NCI-H1436 treated with DMSO at 0.1 percent for 48 hours (cell line): Measurements from ENCODE around the gene SVIL.
"Not testable (repeated sequence)": the region's sequence is repeated elsewhere in the genome, so short reads cannot be mapped to it uniquely, and the experiment has no call there.

Experiments used
- DNase-seq: peaks from one replicate; lab custom pipeline; 2025; lab: John Stamatoyannopoulos, UW

Gene SVIL

DNA sequence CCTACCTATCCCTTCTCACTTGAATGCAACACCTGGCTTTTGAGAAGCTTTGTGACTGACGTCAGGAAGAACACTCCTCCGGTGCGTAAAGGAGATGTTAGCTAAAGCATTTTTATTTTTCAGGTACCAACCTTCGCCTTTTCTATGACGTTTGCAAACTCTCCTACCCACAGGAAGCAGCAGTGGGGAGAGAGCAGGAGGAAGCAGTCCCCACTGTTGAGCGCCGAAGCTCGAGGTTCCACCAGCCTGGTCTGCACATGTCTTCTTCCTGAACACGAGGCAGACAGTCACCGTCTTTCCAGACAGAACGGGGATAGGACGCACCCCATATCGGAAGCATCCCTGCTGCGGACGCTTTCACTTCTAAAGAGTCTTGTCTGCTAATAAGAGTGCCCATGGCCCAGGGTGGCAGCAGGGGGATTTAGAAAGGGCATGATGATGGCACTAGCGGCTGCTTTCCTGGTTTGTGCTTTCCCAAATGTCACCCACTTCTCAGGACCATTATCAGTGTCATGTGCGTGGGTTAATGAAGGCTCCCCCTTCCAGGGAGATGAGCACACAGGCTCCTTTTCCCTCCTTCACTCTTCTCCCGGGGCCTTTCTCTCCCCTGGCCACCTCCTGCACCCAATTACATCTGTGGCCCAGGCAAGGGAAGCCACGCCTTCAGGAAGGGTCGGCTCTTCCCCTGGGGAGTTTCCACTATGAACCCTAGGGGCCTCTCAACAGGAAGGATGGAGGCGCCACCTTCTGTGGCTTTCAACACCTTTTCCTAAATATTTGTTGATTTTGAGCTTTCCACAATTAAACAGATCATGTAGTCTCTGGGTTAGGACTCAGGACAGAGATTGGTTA is 147.5 kb downstream of the SVIL start:
- DNase-seq = not testable (repeated sequence)

DNA sequence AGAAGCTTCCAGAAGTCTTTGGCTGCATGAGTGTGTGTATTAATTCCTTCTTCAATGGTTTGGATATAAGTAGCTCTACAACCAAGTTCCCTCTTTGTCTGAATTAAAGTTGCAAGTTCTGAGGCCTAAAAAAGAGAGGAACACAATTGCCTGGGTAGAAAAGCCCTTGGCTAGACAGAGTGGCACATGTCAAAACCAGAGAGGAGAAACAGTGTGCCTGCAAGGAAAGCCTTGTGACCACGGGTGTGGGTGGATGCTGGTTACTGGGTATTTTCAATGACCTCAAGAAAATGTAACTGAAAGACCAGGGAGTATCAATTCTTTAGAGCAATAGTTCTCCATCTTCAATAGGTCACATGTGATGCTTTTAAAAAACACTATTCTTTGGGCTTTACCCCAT is 148.3 kb downstream of the SVIL start:
- DNase-seq = no peak

DNA sequence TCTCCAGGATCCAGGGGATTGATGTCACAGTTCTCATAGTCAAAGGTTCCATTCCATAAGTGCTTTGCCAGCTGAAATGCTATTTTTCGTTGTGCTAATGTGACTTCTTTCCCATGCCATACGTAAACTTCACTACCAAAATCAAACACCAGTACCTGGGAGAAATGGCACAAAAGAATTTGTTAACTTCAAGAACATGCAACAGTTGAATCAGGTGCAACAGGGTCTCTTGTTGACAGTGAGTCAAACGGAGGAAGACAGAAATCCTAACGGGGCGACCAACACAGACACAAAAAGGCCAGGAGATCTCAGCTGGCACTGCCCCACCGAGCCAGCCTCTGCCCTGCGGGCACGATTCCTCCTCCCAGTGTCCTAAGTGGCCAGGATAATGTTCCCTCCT is 150.1 kb downstream of the SVIL start:
- DNase-seq = not testable (repeated sequence)

DNA sequence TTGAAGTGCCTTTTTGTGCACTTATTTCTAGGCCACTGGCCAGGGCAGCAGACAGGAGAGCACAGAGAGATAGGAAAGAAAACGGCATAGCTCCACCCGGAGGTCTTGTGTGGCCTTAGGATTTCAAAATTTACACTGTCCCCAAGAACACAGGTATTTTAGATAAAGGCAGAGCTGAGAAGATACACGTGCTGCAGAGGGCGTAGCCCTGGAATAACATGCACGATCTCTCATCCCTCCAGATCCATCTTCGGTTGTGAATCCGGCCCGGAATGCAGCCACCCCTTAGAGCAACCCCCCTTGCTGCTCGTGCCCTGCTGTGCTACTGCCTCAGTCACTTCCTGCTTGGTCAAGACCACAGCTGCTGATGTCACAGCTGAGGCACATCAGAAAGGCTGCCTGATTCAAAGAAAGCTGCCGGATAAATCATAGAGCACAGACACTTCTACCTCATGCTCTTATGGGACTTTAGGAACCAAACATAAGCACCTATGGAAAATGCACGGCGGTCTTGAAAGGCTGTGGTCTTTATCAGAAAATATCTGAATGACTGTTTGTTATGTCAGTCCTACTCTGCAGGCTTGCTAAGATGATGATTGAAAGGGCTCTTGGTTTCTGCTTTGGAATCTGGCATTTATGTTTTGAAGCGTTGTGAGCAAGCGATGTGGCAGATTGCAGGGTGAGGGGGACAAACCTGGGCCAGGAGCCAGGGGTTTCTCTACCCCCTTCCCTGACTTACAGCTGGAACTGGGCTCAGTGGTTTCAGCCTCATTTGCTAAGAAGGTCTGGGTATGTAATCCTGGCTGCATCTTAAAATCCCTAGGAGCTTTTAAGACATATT is 152.0 kb downstream of the SVIL start:
- DNase-seq = no peak

DNA sequence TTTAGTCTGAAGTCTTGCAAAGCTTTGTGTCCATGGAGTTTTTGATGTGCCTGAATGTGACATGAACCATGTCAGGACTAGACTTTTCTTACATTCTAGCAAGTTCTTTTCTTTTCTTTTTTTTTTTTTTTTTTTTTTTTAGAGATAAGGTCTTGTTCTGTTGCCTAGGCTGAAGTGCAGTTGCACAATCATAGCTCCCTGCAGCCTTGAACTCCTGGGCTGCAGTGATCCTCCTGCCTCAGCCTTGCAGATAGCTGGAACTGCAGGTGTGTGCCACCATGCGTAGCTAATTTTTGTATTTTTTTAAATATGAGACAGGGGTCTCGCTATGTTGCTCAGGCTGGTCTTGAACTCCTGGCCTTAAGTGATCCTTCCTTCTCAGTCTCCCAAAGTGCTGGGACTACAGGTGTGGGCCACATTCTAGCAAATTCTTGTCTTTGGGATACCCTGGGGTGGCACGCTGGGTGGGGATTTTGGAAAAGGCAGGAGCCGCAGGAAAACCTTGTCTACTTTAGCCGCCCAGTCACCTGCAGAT is 152.8 kb downstream of the SVIL start:
- no peak for DNase-seq

DNA sequence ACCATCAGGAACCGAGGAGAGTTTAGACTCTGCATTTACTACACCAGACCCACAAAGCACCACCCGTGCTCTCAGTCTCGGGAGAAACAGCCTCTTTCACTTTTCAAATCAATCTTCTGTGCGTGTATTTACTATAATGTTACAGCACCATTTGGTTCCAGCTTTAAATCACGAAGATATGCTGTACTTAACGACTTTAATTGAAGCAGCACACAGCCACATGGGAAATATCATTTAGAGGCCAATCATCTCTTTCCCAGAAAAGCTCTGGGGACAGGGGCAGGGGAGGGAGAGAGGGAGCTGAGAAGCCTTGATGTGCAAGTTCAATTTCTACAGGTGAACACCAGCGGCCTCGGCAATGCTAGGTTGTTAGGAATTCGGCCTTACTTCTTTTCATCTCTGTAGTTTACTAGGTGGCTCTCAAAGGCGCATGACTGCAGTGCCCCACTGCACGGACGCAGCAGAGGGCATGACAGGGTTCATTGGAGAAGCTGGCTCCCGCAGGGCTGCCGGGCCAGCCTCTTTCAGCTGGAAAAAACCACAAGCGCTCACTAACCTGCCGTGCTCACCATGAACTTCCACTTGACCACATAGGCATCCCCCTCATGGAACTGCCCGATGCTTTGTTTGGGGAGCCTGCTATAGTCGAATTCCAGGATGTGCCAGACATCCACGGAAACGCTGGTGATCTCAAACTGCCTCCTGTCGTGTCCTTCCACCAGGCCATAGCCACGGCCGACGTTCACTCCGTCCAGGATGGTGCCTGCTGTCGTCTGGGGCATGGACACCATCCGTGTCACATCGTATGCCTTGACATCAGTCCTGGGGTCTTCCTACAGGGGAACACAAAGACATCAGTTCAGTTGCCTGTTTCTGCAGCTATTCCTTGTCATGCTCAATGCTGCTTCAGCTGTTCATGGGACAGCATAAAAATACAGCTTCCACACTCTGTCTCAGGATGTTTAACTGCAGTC is 154.5 kb downstream of the SVIL start:
- DNase-seq = peak; percentile 52

DNA sequence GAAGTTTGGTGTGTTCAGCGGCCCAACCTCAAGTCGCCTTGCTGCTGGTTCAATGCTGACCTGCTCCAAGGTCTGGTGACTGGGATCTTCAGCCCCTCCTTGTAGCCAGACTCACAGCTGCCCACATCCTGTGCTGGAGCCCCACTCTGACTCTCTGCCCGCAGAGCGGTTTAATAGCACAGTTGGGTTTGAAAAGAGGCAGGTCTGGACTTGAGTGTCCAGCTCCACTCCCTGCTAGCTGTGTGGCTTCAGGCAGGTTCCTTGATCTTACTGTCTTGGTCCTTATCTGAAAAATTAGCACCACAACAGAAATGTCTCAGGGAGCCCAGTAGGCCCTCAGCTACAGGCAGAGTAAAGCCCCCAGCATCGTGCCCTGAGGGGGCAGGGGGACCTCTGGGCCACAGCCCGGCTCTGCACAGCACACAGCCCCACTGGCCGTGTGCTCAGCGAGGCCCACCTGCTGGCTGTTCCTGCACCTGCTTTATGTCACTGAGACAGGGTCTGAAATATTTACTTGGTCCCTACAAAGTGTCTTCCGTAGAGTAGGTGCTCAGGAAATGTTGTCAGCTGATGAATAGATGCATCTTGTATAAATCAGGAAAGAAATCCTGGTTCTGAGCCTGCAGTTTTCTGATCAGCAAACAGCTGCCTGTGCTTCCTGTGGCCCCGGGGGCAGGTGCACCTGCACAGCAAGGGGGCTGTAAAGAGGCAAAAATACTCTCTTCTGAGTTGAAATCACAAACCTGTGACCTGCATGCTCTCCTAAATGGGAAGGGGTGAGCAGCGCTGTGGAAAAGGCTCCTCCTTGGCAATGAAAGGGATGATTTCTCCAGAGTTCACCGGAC is 155.5 kb downstream of the SVIL start:
- no peak for DNase-seq

DNA sequence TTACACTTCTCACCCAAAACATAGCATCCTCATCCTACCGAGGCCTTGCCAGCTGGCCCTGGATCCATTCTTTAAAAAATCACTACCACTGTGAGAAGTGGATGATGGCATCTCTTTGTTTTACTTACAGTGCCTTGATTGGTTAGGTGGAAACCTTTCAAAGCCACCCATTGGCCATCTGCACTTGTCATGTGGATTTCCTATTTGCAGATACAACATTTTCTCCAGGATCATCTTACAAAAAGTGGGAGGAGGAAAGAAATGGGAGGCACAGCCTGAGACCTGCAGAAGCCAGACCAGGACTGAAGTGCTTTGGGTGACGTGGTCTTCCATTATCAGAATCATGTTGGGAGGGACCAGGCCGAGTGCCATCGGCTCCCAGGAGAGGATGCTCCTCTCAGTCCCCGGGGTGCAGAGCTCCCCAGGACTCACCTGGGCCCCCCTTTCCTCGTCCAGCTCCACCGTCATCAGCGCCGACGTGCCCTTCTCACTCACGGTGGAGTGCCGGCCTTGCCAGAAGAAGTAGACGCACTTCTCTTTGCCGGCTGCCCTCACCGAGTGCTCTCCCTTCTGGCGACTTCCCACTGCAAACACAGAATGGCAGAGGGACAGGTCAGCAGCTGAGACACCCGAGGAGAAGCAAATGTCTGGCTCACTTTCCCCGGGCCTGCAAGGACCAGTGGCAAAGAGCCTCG is 161.2 kb downstream of the SVIL start:
- no peak for DNase-seq

DNA sequence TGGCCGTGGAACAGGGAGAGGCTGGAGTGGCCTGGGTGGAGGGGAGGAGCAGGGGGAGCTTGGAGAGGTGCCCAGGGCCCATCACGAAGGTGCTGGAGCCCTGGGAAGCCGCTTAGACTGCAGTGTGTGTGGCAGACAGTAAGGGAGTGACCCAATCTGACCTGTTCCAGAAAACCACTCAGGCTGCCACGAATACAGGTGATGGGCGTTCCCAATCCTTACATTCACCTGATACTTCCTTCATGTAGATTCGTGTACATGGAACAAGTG is 161.7 kb downstream of the SVIL start:
- DNase-seq = no peak

DNA sequence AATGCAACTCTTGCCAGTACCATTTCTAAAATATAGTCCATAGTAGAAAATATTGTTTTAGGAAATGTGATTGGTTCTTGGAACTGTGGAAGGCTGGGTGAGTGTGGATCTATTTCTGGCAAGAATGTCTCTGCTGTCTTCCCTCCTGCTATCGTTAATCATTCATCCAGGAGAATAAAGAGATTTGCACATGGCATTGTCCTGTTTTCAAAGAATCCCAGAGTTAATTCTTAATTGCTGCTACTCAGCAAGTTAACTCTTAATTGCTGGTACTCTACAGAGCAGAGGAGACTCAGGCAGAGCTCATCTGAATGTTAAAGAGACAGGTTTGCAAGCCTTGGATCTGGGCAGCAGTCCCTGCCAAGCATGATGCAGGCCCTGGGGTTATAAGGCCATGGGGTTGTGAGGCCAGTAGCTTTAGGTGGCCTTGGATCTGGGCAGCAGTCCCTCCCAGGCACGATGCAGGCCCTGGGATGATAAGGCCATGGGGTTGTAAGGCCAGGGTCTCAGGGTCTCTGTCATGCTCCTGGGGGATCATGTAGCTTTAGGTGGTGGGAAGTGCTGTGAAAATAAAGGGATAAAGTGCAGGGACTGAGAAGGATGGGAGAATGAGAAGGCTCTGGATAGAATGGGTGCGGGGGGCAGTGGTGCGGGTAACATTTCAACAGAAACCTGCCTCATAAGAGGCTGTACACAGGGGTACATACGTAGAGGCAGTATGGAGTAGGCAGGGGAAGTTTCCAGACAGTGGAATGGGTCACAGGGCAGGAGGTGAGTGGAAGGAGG is 162.3 kb downstream of the SVIL start:
- no peak for DNase-seq

DNA sequence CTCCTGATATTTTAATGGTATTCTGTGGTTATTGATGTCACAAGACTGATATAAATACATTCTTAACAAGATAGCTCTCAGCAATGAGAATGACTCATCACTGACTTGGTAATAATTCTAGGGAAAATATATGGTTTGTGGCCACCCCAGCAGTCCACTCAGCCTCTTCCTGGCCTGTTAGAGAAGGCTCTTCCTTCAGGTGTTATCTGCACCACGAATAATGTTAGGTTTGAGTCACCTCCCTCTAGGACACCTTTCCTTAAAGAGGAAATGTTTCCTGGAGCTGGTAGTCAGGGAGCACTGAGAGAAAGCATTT is 163.3 kb downstream of the SVIL start:
- no peak for DNase-seq

DNA sequence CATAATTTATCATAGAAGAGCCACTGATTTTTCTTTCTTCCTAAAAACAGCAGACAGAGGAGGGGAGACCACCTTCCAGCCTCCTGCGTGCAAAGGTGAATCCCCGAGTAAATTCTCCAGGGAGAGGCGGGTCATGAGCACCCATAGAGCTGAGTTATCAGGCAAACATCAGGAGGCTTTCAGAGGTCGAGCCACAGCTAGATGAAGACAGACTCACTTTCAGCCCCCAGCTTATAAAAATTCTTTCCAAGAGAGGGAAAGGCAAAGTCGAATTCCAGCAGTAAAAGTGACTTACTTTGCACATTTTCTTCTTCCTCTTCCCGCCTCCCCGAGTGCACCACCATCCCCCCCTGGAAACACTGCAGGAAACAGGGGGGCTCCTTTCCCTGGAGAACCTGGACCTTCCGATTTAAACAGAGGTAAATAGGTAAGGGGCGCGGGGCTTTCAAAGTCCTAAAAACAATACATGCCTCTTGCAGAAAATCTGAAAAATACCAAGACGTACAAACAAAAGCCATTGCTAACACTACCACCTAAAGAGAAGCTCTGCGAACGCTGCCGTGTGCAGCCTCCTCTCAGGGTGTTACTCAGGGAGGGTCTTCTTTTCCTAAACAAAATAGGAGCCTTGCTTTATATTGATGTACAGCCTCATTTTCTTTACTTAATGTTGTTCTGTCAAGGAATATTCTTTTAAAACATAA is 163.8 kb downstream of the SVIL start:
- DNase-seq = no peak

DNA sequence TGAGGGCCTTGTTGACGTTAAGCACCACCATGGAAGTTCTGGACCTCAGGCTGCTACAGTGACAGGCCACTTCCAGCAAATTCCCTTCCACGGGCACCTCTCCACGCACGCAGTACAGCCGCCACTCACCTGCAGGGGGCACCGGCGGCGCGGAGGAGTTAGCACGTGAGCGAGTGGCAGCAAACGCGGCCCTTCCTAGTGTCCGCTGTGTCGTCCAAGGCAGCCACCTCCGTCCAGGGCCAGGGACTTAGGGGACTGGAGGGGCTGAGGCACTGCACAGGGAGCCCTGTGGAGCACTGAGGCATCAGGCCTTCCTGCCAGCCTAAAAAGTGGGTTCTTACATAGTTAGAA is 164.4 kb downstream of the SVIL start:
- DNase-seq = no peak

DNA sequence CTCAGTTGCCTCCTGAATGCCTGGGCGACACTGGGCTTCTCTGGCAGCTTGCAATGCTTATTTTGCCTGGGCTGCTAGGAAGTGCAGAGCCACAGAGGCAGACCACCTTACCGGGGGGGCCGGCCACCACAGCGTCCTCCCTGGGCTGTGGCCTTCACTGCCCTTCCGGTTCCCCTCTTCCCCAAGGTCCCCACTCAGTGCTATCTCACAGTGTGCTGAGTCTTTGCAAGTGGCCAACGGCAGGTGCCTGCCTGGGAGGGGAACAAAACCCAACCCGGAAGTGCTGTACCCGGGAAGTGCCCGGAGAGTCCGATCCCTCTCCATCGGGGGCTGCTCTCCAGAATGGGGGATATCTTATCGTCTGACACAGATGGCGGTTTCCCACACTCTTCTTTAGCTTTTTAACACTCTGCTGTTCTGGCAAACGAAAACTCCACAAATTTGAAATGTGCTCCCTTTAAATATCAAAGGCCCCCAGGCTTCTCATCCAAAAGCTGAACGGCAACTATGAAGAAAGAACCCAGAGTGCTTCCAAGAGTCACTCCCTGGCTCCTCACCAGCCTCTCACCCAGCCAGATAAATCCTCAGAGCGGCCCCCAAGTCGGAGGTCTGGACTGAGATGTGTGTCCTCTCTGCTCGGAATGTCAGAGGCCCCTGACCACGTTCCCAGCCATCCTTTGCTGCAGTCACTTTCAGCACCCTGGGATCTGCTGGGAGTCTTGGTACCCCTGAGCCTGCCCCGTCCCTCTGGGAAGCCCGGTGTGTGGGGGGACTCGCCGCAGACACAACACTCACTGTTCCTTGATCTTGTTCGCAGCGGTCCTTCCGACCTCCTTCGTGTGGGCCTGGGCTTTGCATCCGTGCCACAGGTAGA is 165.1 kb downstream of the SVIL start:
- no peak for DNase-seq

DNA sequence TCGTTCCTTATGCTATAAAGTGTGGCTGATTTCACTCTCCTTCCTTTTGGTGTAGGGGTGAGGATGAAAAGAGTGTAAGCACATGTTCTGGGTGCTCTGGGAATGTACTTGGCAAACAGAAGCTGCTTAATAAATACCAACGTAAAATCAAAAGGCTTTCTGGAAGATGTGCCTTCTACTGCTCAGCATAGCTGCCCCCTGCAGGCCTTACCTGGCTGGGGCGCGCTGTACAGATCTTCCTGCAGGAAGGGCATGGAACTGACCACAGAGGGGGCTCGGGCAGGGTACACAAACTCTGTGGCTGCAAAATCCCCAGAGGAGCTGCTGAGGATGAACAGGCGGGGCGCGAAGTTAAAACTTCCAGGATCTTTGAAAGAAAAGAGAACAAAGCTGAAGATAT is 169.4 kb downstream of the SVIL start:
- DNase-seq = no peak

DNA sequence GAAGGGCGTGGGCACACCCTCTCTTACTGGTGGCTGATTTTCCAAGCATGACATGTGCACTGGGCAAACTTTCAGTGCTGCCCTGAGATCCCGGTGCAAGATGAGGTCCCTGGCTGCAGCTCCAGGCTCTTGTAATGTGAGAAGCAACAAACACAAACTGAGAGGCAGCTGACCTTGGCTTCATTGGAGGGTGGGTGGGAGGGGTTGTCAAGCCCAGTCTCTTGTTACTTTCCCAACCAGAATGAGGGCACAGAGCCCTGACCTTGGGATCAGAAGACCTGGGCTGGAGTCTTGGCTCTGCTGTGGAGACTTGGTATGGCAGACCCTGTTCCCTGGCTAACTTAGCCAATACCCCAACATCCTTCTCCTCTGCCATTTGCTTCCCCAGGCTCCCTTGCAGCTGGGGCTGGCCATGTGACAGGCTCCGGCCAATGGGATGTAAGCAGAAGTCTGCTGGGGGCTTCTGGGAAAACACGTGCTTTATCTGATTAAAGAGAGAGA is 170.1 kb downstream of the SVIL start:
- DNase-seq = not testable (repeated sequence)

DNA sequence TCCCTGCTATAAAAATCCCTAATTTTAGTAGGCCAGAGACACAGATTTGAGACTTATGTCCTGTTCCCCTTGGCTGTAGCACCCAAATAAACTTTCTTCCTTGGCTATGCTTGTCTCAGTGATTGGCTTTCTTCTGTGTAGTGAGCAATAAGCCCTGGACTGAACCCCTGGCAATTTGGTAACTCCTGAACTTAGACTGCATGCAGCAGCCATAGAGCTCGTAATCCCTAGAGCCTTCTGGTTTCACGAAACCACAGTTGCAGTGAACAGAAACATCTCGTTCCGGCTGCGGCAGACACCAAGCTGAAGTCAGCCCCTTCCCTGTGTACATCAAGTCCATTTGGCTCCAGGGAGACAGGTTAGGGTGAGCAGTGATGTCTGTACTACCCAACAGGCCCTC is 173.7 kb downstream of the SVIL start:
- no peak for DNase-seq

DNA sequence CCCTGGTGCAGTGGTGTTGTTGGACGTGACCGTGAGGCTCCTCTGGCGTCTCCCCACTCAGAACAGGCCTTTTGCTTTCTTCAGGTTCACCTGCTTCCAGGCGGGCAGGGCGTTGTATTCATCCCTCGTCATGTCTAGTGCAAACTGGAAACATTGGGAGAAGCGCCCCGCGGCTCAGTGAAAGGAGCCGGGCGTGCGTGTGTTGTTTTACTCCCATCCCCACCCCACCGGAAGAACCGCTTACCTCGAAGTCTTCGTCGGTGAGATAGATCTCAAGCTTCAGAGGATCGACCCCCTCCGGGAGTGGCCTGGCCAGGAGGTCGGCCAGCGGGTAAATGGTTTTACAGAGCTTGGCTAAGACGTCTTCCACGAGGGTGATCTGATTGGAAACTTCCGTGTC is 176.6 kb downstream of the SVIL start:
- not testable (repeated sequence) for DNase-seq
